SU-DHL-6 (cell line): ENCODE results near the gene FOXO3.

Source experiments
- EZH2phosphoT487 ChIP-seq: fragments of 200-600 bp; sonication (generic), shearing (Covaris generic); conservative IDR thresholded peaks from 2 replicates; pipeline ENCODE4 v1.6.1; 2018; ENCODE audit warnings: mild to moderate bottlenecking, antibody characterized with exemption, low read length, moderate library complexity, mixed read lengths
- TF ChIP-seq, protein P1 (sequence below): fragments of 200-600 bp; sonication (generic); IDR thresholded peaks from one replicate; pipeline ENCODE4 v1.5.1; 2017; ENCODE audit warnings: antibody characterized with exemption, mild to moderate bottlenecking, low read length, moderate library complexity; ENCODE audit not compliant: insufficient read depth, poor library complexity, severe bottlenecking

DNA sequence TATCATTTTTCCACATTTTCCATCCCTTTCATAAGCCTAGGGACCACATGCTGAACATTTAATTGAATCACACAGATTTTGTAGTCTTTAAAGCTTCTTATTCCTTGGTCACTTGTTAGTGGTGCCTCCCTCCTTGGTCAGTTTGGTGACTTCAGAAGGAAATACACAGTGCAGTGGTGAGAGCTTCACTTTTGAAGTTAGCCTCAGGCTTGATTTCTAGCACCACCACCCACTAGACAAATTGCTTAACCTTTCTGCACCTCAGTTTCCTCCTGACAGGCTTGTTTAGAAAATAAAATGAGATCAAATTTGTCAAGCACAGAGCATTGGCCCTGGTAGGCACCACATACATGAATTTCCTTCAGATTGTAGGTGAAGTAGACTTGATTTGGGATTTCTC is 91.7 kb downstream of the FOXO3 start:
- TF ChIP-seq, protein P1, sequence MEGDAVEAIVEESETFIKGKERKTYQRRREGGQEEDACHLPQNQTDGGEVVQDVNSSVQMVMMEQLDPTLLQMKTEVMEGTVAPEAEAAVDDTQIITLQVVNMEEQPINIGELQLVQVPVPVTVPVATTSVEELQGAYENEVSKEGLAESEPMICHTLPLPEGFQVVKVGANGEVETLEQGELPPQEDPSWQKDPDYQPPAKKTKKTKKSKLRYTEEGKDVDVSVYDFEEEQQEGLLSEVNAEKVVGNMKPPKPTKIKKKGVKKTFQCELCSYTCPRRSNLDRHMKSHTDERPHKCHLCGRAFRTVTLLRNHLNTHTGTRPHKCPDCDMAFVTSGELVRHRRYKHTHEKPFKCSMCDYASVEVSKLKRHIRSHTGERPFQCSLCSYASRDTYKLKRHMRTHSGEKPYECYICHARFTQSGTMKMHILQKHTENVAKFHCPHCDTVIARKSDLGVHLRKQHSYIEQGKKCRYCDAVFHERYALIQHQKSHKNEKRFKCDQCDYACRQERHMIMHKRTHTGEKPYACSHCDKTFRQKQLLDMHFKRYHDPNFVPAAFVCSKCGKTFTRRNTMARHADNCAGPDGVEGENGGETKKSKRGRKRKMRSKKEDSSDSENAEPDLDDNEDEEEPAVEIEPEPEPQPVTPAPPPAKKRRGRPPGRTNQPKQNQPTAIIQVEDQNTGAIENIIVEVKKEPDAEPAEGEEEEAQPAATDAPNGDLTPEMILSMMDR, result no peak
- TF ChIP-seq EZH2phosphoT487, result no peak
